Suprapubic skin (tissue), 4 donors: ENCODE data around the gene RAB11B. TPM values are rescaled to one million over a fixed set of nuclear protein-coding genes. Genes with fewer than 3 reads are reported as not detected.
"Not testable (repeated sequence)": the region's sequence is repeated elsewhere in the genome, so short reads cannot be mapped to it uniquely, and the experiment has no call there.

Experiments
- DNase-seq, 2 donors: peaks; one replicate each; pipeline ENCODE4 v3.0.0-alpha.2; 2019; ENCODE audit warnings: low spot score in 2 of 2
- H3K27ac ChIP-seq: fragments of 200-600 bp; sonication (generic); one replicate; pipeline ENCODE4 v1.5.1; 2019
- H3K27me3 ChIP-seq: fragments of 200-600 bp; sonication (generic); one replicate; pipeline ENCODE4 v1.5.1; 2019
- H3K36me3 ChIP-seq: fragments of 200-600 bp; sonication (generic); one replicate; pipeline ENCODE4 v1.5.1; 2019
- H3K4me1 ChIP-seq: fragments of 200-600 bp; sonication (generic); one replicate; pipeline ENCODE4 v1.5.1; 2019
- H3K4me3 ChIP-seq: fragments of 200-600 bp; sonication (generic); one replicate; pipeline ENCODE4 v1.5.1; 2019; ENCODE audit warnings: mild to moderate bottlenecking
- H3K9me3 ChIP-seq: fragments of 200-600 bp; sonication (generic); one replicate; pipeline ENCODE4 v1.5.1; 2019
- CTCF ChIP-seq, 2 donors: fragments of 200-600 bp in 1 of 2; fragments of 450-650 bp in 1 of 2; sonication (generic) in 1 of 2; IDR thresholded peaks; one replicate each; pipeline ENCODE4 v1.5.1; 2016 to 2019; ENCODE audit warnings: antibody characterized with exemption in 2 of 2, mild to moderate bottlenecking in 1 of 2, moderate library complexity in 1 of 2
- EP300 ChIP-seq: sonication (generic); formaldehyde crosslinking; IDR thresholded peaks from one replicate; pipeline ENCODE4 v1.6.1; 2017; ENCODE audit warnings: antibody characterized with exemption
- POLR2A ChIP-seq, 2 donors: fragments of 450-650 bp; IDR thresholded peaks; one replicate each; pipeline ENCODE4 v1.6.1; 2017; ENCODE audit warnings: antibody characterized with exemption in 2 of 2, mild to moderate bottlenecking in 2 of 2, moderate library complexity in 2 of 2
- POLR2AphosphoS5 ChIP-seq, 3 donors: sonication (generic); formaldehyde crosslinking; IDR thresholded peaks; one replicate each; pipeline ENCODE4 v1.6.1; 2017; ENCODE audit warnings: antibody characterized with exemption in 3 of 3
- WGBS: methylation state at CpG from one replicate; pipeline ENCODE4 v1.1.5; 2018; 5-methylcytosine and 5-hydroxymethylcytosine counted together
- total RNA-seq, 4 donors: library from RNA; depleted of rRNA; stranded (reverse); fragments of >200 nt; gene quantifications; one replicate each; pipeline ENCODE4 v1.1.0, GENCODE V29; 2016

The RAB11B gene
- total RNA-seq, 4 donors from 2014 or later, result 44.8 to 104 (median 57.8) TPM

- H3K4me1 ChIP-seq, result peaks cover 43% of the 10 kb centered on the region
- H3K4me3 ChIP-seq, result no peak overlapping the region
- no peaks in the 10 kb centered on the region for H3K36me3 ChIP-seq
- 29% methylated on average over 10 of the region's 10 CpGs for WGBS
- TF ChIP-seq POLR2A (IDR thresholded peaks at IDR 0.05), result no peak
- TF ChIP-seq CTCF (IDR thresholded peaks at IDR 0.05), result no peak
- no peak for TF ChIP-seq EP300
- no peak for TF ChIP-seq POLR2AphosphoS5 (IDR thresholded peaks at IDR 0.05)
- DNase-seq, result peak in 1 of 2 donors; percentile 31
- no peak overlapping the region for H3K27ac ChIP-seq
- H3K27me3 ChIP-seq, result no peaks in the 10 kb centered on the region
- no peaks in the 10 kb centered on the region for H3K9me3 ChIP-seq
Observed at GRCh38 chr19:8352134-8352827, 37.9 kb upstream of the RAB11B start.

DNA sequence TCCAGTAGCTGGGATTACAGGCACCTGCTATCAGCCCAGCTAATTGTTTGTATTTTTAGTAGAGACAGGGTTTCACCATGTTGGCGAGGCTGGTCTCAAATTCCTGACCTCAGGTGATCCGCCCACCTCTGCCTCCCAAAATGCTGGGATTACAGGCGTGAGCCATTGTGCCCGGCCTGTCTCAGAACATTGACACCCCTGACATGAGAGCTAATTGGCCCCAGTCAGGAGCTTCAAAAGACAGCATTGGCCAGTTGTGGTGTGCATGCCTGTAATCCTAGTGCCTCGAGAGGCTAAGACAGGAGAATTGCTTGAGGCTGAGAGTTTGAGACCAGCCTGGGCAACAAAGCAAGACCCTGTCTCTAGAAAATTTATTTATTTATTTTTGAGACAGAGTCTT is 37.3 kb upstream of the RAB11B start:
- H3K27ac ChIP-seq, H3K27me3 ChIP-seq, H3K4me3 ChIP-seq, H3K9me3 ChIP-seq, H3K36me3 ChIP-seq, DNase-seq: not testable (repeated sequence)
- peaks cover 40% of the 10 kb centered on the region for H3K4me1 ChIP-seq
- WGBS, result 61% methylated on average over 5 of the region's 5 CpGs

- H3K4me1 ChIP-seq, result peaks cover 35% of the 10 kb centered on the region
- TF ChIP-seq POLR2A (IDR thresholded peaks at IDR 0.05) (no peak), CTCF (IDR thresholded peaks at IDR 0.05) (no peak), EP300 (no peak), POLR2AphosphoS5 (IDR thresholded peaks at IDR 0.05) (peak in 2 of 3 donors; percentile 23 to 76)
- H3K4me3 ChIP-seq, result no peak overlapping the region
- H3K27me3 ChIP-seq, result no peaks in the 10 kb centered on the region
- no peaks in the 10 kb centered on the region for H3K9me3 ChIP-seq
- 69% methylated on average over 5 of the region's 6 CpGs for WGBS
- H3K27ac ChIP-seq, result no peak overlapping the region
- H3K36me3 ChIP-seq, result no peaks in the 10 kb centered on the region
- peak in 1 of 2 donors; percentile 67 for DNase-seq
Observed at GRCh38 chr19:8355631-8356402, 34.3 kb upstream of the RAB11B start.

DNA sequence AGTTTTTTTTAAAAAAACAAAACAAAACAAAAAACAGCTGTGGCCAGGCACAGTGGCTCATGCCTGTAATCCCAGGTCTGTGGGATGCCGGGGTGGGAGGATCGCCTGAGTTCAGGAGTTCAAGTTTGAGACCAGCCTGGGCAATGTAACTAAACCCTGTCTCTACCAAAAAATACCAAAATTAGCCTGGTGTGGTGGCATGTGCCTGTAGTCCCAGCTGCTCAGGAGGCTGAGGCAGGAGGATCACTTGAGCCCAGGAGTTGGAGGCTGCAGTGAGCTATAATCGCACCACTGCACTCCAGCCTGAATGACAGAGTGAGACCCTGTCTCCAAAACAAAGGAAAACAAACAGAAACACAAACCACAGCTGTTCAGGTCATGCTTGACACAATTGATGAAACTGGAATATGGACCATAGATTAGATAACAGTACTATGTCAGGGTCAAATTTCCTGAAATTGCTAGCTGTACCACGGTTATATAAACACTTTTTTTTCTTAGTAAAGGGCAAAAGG is 33.1 kb upstream of the RAB11B start:
- Histone ChIP-seq H3K9me3 (no peaks in the 10 kb centered on the region), H3K4me1 (peaks cover 45% of the 10 kb centered on the region), H3K27ac (no peak overlapping the region), H3K36me3 (no peaks in the 10 kb centered on the region), H3K27me3 (no peaks in the 10 kb centered on the region), H3K4me3 (no peak overlapping the region)
- DNase-seq, result no peak
- no peak for TF ChIP-seq CTCF (IDR thresholded peaks at IDR 0.05)
- no peak for TF ChIP-seq POLR2AphosphoS5 (IDR thresholded peaks at IDR 0.05)
- no peak for TF ChIP-seq POLR2A (IDR thresholded peaks at IDR 0.05)
- 83% methylated on average over 4 of the region's 4 CpGs for WGBS

DNA sequence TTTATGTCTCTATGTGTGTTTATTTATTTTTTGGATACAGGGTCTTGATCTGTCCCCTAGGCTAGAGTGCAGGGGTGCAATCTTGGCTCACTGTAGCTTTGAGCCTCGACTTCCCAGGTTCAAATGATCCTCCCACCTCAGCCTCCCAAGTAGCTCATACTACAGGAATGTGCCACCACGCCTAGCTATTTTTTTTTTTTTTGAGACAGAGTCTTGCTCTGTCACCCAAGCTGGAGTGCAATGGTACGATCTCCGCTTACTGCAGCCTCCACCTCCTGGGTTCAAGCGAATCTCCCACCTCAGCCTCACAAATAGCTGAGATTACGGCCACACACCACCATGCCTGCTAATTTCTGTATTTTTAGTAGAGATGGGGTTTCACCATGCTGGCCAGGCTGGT is 31.2 kb upstream of the RAB11B start:
- no peak overlapping the region for H3K4me3 ChIP-seq
- peaks cover 48% of the 10 kb centered on the region for H3K4me1 ChIP-seq
- no peak for TF ChIP-seq CTCF (IDR thresholded peaks at IDR 0.05)
- no peak for TF ChIP-seq POLR2A (IDR thresholded peaks at IDR 0.05)
- TF ChIP-seq POLR2AphosphoS5 (IDR thresholded peaks at IDR 0.05), result no peak
- no peak for TF ChIP-seq EP300
- WGBS, result 82% methylated on average over 6 of the region's 6 CpGs
- H3K27me3 ChIP-seq, result no peaks in the 10 kb centered on the region
- no peaks in the 10 kb centered on the region for H3K36me3 ChIP-seq
- no peaks in the 10 kb centered on the region for H3K9me3 ChIP-seq
- no peak for DNase-seq
- H3K27ac ChIP-seq, result no peak overlapping the region
